T-helper 2 cell treated with Interferon-gamma antibody and Interleukin-4, amounts not matched to agents 5 μg/mL and 100 μg/mL, for 36 hours (primary cell): ENCODE measurements around the gene PRM1.

ENCODE experiments used
- DNase-seq: peaks from one replicate; pipeline ENCODE4 v3.0.0; 2021; ENCODE audit warnings: low spot score
- H3K27ac Mint-ChIP-seq: one replicate; pipeline ENCODE4 v1.8.0; 2021; ENCODE audit warnings: mild to moderate bottlenecking, mixed read lengths
- H3K27me3 Mint-ChIP-seq: one replicate; pipeline ENCODE4 v1.8.0; 2021; ENCODE audit warnings: low read depth, mixed read lengths
- H3K36me3 Mint-ChIP-seq: one replicate; pipeline ENCODE4 v1.8.0; 2021; ENCODE audit warnings: low read depth, mixed read lengths
- H3K4me1 Mint-ChIP-seq: one replicate; pipeline ENCODE4 v1.8.0; 2021; ENCODE audit warnings: low read depth, mixed read lengths
- H3K4me3 Mint-ChIP-seq: one replicate; pipeline ENCODE4 v1.8.0; 2022; ENCODE audit warnings: mild to moderate bottlenecking, moderate library complexity, mixed read lengths
- H3K9me3 Mint-ChIP-seq: one replicate; pipeline ENCODE4 v1.8.0; 2021; ENCODE audit warnings: mixed read lengths

PRM1 gene

GRCh38 chr16:11263737-11264136, 17.4 kb downstream of the PRM1 start:
- DNase-seq, result peak; percentile 75
- H3K27me3 Mint-ChIP-seq, result no peaks in the 10 kb centered on the region
- no peaks in the 10 kb centered on the region for H3K36me3 Mint-ChIP-seq
- H3K27ac Mint-ChIP-seq, result peak overlapping the region; percentile 86
- peaks cover 35% of the 10 kb centered on the region for H3K4me1 Mint-ChIP-seq
- peak overlapping the region; percentile 59 for H3K4me3 Mint-ChIP-seq
- no peaks in the 10 kb centered on the region for H3K9me3 Mint-ChIP-seq

GRCh38 chr16:11262915-11263314, 18.2 kb downstream of the PRM1 start:
- Mint-ChIP-seq H3K27me3 (no peaks in the 10 kb centered on the region), H3K4me1 (peaks cover 42% of the 10 kb centered on the region), H3K9me3 (no peaks in the 10 kb centered on the region), H3K4me3 (no peak overlapping the region), H3K36me3 (no peaks in the 10 kb centered on the region), H3K27ac (no peak overlapping the region)
- DNase-seq, result no peak

GRCh38 chr16:11260596-11260966, 20.5 kb downstream of the PRM1 start:
- Mint-ChIP-seq H3K4me3 (no peak overlapping the region), H3K9me3 (no peaks in the 10 kb centered on the region), H3K27ac (no peak overlapping the region), H3K27me3 (no peaks in the 10 kb centered on the region), H3K36me3 (peaks cover 3% of the 10 kb centered on the region), H3K4me1 (peaks cover 52% of the 10 kb centered on the region)
- DNase-seq, result no peak

GRCh38 chr16:11259655-11260595, 21.2 kb downstream of the PRM1 start:
- Mint-ChIP-seq H3K27me3 (no peaks in the 10 kb centered on the region), H3K36me3 (peaks cover 7% of the 10 kb centered on the region), H3K9me3 (no peaks in the 10 kb centered on the region), H3K27ac (no peak overlapping the region), H3K4me1 (peaks cover 52% of the 10 kb centered on the region), H3K4me3 (no peak overlapping the region)
- no peak for DNase-seq

GRCh38 chr16:11258553-11259492, 22.3 kb downstream of the PRM1 start:
- Mint-ChIP-seq H3K27me3 (no peaks in the 10 kb centered on the region), H3K36me3 (peaks cover 17% of the 10 kb centered on the region), H3K4me3 (peak overlapping the region; percentile 60), H3K9me3 (no peaks in the 10 kb centered on the region), H3K4me1 (peaks cover 43% of the 10 kb centered on the region), H3K27ac (peak overlapping the region; percentile 79)
- peak; percentile 44 for DNase-seq

GRCh38 chr16:11257131-11257938, 23.8 kb downstream of the PRM1 start:
- H3K36me3 Mint-ChIP-seq, result peaks cover 31% of the 10 kb centered on the region
- H3K4me1 Mint-ChIP-seq, result peaks cover 39% of the 10 kb centered on the region
- peak; percentile 70 for DNase-seq
- H3K27me3 Mint-ChIP-seq, result no peaks in the 10 kb centered on the region
- no peaks in the 10 kb centered on the region for H3K9me3 Mint-ChIP-seq
- H3K27ac Mint-ChIP-seq, result peak overlapping the region; percentile 86
- H3K4me3 Mint-ChIP-seq, result peak overlapping the region; percentile 96

GRCh38 chr16:11256661-11257130, 24.4 kb downstream of the PRM1 start:
- Mint-ChIP-seq H3K36me3 (peaks cover 37% of the 10 kb centered on the region), H3K27me3 (no peaks in the 10 kb centered on the region), H3K9me3 (no peaks in the 10 kb centered on the region), H3K4me3 (peak overlapping the region; percentile 96), H3K4me1 (peaks cover 44% of the 10 kb centered on the region), H3K27ac (peak overlapping the region; percentile 86)
- peak; percentile 68 for DNase-seq

GRCh38 chr16:11255737-11256660, 25.1 kb downstream of the PRM1 start, which contains the start of gene SOCS1:
Gene SOCS1, minus strand, starts transcription at chr16:11256204. Its CDS starts 726 bp downstream, at chr16:11255478.
- DNase-seq, result peak; percentile 93
- peak within 1 kb of the TSS; percentile 99 for H3K4me3 Mint-ChIP-seq
- peaks cover 48% of the 10 kb centered on the region for H3K4me1 Mint-ChIP-seq
- peak within 1 kb of the TSS; percentile 86 for H3K27ac Mint-ChIP-seq
- peaks cover 43% of the 10 kb centered on the region for H3K36me3 Mint-ChIP-seq
- no peaks in the 10 kb centered on the region for H3K27me3 Mint-ChIP-seq
- no peaks in the 10 kb centered on the region for H3K9me3 Mint-ChIP-seq

GRCh38 chr16:11254913-11255736, 26.0 kb downstream of the PRM1 start:
- DNase-seq, result no peak
- Mint-ChIP-seq H3K27me3 (no peaks in the 10 kb centered on the region), H3K4me3 (peak overlapping the region; percentile 99), H3K9me3 (no peaks in the 10 kb centered on the region), H3K36me3 (peaks cover 51% of the 10 kb centered on the region), H3K27ac (peak overlapping the region; percentile 82), H3K4me1 (peaks cover 52% of the 10 kb centered on the region)

- peak; percentile 17 for DNase-seq
- Mint-ChIP-seq H3K27me3 (no peaks in the 10 kb centered on the region), H3K4me3 (peak overlapping the region; percentile 99), H3K36me3 (peaks cover 57% of the 10 kb centered on the region), H3K9me3 (no peaks in the 10 kb centered on the region), H3K4me1 (peaks cover 44% of the 10 kb centered on the region), H3K27ac (peak overlapping the region; percentile 95)
These were observed 26.9 kb downstream of the PRM1 start for GRCh38 chr16:11253995-11254912.
